NCI-H1694 treated with DMSO at 0.1 percent for 48 hours (cell line): ENCODE results near the gene ZFP82.

Experiments
- DNase-seq: peaks from one replicate; lab custom pipeline; 2025; lab: John Stamatoyannopoulos, UW

Gene ZFP82

DNA sequence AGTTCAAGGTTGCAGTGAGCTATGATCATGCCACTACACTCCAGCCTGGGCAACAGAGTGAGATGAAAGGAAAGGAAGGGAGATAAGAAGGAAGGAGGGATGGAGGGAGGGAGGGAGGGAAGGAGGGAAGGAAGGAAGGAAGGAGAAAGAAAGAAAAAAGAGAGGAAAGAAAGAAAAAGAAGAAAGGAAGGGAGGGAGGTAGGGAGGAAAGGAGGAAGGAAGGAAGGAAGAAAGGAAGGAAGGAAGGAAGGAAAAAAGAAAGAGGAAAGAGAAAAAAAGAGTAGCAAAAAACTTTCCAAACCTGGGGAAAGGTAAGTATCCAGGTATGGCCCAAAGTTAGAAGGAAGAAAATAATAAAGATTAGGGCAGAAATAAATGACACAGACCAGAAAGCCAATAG lies 46.6 kb downstream of the ZFP82 start:
- no peak for DNase-seq

GRCh38 chr19:36363845-36364244 lies 54.6 kb downstream of the ZFP82 start:
- DNase-seq = no peak
